WTC11 (cell line): ENCODE measurements around the gene KCNK17.

Experiments used
- ETV6 ChIP-seq: sonication (generic); formaldehyde crosslinking; IDR thresholded peaks from 2 replicates; pipeline ENCODE4 v1.8.1; 2022; ENCODE audit warnings: mild to moderate bottlenecking, missing genetic modification reagents
- FOXJ3 ChIP-seq: sonication (generic); formaldehyde crosslinking; IDR thresholded peaks from 2 replicates; pipeline ENCODE4 v1.9.0; 2021; ENCODE audit warnings: missing genetic modification reagents, mild to moderate bottlenecking, borderline replicate concordance
- JUN ChIP-seq: sonication (generic); formaldehyde crosslinking; IDR thresholded peaks from 2 replicates; pipeline ENCODE4 v1.8.0; 2023; ENCODE audit warnings: mild to moderate bottlenecking, missing genetic modification reagents
- RELA ChIP-seq: sonication (generic); formaldehyde crosslinking; IDR thresholded peaks from 2 replicates; pipeline ENCODE4 v1.8.1; 2022; ENCODE audit warnings: missing genetic modification reagents, mild to moderate bottlenecking, borderline replicate concordance
- SMAD3 ChIP-seq: sonication (generic); formaldehyde crosslinking; IDR thresholded peaks from 2 replicates; pipeline ENCODE4 v1.8.0; 2022; ENCODE audit warnings: missing genetic modification reagents, mild to moderate bottlenecking, borderline replicate concordance
- TF ChIP-seq, protein P1 (sequence below): fragments of 200-600 bp; IDR thresholded peaks from 2 replicates; pipeline ENCODE4 v1.8.0; 2022; ENCODE audit warnings: antibody characterized with exemption
- TF ChIP-seq, protein P2 (sequence below): sonication (generic); formaldehyde crosslinking; IDR thresholded peaks from 2 replicates; pipeline ENCODE4 v1.8.1; 2022; ENCODE audit warnings: mild to moderate bottlenecking, moderate library complexity, missing genetic modification reagents
- TF ChIP-seq, protein P3 (sequence below): sonication (generic); formaldehyde crosslinking; IDR thresholded peaks from 2 replicates; pipeline ENCODE4 v1.8.1; 2023; ENCODE audit warnings: mild to moderate bottlenecking, missing genetic modification reagents, borderline replicate concordance

DNA sequence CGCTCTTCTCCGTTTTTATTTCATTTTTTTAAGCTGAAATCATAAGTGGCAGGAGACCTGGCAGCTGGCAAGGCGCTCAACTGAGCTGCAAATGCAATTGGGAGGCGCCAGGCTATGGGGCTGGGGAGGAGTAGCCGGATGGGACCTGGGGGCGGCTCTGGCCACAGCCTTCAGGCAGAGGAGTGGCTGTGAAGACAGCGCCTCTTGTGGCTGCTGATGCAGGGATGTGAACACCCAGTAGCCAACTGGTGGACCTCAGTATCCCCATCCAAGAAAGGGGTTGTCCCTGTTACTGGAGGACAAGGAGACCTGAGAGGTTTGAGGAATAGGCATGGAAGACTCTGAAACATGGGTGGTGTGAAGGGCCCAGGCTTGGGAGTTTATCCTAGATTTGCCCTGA is 12.6 kb downstream of the KCNK17 start:
- TF ChIP-seq, protein P1, sequence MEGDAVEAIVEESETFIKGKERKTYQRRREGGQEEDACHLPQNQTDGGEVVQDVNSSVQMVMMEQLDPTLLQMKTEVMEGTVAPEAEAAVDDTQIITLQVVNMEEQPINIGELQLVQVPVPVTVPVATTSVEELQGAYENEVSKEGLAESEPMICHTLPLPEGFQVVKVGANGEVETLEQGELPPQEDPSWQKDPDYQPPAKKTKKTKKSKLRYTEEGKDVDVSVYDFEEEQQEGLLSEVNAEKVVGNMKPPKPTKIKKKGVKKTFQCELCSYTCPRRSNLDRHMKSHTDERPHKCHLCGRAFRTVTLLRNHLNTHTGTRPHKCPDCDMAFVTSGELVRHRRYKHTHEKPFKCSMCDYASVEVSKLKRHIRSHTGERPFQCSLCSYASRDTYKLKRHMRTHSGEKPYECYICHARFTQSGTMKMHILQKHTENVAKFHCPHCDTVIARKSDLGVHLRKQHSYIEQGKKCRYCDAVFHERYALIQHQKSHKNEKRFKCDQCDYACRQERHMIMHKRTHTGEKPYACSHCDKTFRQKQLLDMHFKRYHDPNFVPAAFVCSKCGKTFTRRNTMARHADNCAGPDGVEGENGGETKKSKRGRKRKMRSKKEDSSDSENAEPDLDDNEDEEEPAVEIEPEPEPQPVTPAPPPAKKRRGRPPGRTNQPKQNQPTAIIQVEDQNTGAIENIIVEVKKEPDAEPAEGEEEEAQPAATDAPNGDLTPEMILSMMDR, result peak; percentile 56
- TF ChIP-seq SMAD3 (CRISPR knock-in tag) (no peak), JUN (CRISPR knock-in tag) (no peak), ETV6 (CRISPR knock-in tag) (no peak), RELA (CRISPR knock-in tag) (no peak), FOXJ3 (CRISPR knock-in tag) (no peak)
- TF ChIP-seq, protein P2, sequence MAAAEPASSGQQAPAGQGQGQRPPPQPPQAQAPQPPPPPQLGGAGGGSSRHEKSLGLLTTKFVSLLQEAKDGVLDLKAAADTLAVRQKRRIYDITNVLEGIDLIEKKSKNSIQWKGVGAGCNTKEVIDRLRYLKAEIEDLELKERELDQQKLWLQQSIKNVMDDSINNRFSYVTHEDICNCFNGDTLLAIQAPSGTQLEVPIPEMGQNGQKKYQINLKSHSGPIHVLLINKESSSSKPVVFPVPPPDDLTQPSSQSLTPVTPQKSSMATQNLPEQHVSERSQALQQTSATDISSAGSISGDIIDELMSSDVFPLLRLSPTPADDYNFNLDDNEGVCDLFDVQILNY (CRISPR knock-in tag), result no peak
- TF ChIP-seq, protein P3, sequence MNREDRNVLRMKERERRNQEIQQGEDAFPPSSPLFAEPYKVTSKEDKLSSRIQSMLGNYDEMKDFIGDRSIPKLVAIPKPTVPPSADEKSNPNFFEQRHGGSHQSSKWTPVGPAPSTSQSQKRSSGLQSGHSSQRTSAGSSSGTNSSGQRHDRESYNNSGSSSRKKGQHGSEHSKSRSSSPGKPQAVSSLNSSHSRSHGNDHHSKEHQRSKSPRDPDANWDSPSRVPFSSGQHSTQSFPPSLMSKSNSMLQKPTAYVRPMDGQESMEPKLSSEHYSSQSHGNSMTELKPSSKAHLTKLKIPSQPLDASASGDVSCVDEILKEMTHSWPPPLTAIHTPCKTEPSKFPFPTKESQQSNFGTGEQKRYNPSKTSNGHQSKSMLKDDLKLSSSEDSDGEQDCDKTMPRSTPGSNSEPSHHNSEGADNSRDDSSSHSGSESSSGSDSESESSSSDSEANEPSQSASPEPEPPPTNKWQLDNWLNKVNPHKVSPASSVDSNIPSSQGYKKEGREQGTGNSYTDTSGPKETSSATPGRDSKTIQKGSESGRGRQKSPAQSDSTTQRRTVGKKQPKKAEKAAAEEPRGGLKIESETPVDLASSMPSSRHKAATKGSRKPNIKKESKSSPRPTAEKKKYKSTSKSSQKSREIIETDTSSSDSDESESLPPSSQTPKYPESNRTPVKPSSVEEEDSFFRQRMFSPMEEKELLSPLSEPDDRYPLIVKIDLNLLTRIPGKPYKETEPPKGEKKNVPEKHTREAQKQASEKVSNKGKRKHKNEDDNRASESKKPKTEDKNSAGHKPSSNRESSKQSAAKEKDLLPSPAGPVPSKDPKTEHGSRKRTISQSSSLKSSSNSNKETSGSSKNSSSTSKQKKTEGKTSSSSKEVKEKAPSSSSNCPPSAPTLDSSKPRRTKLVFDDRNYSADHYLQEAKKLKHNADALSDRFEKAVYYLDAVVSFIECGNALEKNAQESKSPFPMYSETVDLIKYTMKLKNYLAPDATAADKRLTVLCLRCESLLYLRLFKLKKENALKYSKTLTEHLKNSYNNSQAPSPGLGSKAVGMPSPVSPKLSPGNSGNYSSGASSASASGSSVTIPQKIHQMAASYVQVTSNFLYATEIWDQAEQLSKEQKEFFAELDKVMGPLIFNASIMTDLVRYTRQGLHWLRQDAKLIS, result no peak
